ENCODE results near the gene PRSS56.

PRSS56 gene

DNA sequence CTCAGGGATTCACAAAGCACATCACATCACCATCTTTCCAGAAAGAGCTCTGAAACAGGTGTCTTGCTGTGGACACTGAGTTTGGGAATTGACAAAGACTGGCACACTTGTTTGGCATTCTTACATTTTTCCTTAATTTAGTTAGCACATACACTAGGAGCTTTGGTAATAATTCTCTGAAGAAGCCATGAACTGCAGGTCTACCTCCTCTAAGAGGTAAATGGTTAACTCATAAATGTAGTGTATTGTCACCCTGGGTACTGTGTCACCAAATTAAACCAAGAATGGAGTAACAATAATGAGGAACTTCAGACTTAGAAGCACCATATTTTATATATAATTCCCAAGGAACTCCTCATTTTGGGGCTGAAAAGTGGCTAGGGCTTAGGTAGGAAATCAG, 52.9 kb downstream of the PRSS56 start:
- no peak for DNase-seq (ENCODE audit: low spot score)

DNA sequence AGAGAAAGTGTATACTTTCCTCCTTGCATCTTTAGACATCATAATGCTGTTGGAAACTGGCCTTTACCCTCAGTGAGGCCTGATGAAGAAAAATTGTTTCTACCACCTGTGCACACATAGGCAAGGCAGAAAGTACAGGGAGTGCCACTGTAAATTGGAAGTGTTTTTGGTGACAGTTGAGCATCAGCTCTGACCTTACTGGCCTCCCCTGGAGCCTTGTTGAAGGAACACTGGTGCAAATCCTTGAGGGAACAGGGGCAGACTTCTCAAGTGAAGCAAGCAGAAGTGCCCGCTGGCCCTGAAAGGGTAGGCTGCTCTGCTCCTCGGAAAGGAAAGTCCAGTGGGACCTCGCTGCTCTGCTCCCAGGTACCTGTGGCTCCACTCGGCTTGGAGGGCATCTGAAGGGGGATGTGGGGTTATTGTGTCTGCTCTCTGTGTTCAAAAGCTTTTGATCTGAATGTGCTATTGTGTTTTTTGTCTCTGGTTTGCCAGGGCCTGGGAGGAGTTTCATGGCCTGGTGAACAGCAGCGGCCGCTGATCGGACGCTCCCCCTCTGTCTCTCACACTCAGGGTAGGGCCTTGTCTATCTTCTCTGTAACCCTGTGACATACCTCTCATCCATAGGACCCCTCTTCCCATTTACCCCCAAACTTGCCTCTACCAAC, 53.7 kb downstream of the PRSS56 start:
- no peak for DNase-seq (ENCODE audit: low spot score)

DNA sequence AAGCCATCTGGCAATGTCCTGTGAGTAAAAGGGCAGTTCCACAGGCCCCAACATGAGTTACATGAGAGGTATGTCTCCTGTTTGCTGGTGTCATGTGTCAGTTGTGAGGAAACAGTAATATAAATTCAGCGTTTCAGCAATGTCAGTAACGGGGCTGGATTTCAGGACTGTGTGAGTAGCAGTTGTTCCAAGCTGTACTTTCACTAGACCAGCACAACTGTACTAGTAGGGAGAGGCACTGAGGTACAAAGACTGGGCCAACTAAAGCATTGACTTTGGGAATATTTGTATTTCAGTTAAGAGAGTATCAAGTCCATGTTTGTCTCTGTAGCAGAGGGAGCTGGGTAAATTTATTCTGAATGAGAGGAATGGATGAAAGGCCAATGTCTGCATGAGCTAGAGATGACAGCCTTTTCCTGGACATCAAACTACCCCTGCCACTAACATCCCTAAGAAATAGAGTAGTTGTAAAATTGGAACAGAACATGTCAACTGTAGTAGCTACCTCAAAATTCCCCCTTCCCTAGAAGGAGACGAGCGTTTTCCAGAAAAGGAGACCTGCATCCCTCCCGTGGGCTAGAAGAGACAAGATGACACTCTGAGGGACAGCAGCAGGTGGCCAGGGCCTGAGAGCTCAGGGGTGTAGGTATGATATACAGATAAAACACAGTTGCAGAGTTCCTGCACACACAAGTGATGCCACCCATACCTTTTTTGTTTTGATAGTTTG, 54.7 kb downstream of the PRSS56 start:
- no peak for DNase-seq (ENCODE audit: low spot score)

Data from AG20443 (cell line).